ENCODE results near the gene CDH22.

GRCh38 chr20:46159101-46159897 is 149.0 kb downstream of the CDH22 start:
- TF ChIP-seq, protein P1, sequence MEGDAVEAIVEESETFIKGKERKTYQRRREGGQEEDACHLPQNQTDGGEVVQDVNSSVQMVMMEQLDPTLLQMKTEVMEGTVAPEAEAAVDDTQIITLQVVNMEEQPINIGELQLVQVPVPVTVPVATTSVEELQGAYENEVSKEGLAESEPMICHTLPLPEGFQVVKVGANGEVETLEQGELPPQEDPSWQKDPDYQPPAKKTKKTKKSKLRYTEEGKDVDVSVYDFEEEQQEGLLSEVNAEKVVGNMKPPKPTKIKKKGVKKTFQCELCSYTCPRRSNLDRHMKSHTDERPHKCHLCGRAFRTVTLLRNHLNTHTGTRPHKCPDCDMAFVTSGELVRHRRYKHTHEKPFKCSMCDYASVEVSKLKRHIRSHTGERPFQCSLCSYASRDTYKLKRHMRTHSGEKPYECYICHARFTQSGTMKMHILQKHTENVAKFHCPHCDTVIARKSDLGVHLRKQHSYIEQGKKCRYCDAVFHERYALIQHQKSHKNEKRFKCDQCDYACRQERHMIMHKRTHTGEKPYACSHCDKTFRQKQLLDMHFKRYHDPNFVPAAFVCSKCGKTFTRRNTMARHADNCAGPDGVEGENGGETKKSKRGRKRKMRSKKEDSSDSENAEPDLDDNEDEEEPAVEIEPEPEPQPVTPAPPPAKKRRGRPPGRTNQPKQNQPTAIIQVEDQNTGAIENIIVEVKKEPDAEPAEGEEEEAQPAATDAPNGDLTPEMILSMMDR (IDR thresholded peaks at IDR 0.05): no peak
- no peak for TF ChIP-seq POLR2A (IDR thresholded peaks at IDR 0.05)

Data from right lobe of liver (tissue), 4 donors.